ENCODE measurements around the gene VAMP1.

DNA sequence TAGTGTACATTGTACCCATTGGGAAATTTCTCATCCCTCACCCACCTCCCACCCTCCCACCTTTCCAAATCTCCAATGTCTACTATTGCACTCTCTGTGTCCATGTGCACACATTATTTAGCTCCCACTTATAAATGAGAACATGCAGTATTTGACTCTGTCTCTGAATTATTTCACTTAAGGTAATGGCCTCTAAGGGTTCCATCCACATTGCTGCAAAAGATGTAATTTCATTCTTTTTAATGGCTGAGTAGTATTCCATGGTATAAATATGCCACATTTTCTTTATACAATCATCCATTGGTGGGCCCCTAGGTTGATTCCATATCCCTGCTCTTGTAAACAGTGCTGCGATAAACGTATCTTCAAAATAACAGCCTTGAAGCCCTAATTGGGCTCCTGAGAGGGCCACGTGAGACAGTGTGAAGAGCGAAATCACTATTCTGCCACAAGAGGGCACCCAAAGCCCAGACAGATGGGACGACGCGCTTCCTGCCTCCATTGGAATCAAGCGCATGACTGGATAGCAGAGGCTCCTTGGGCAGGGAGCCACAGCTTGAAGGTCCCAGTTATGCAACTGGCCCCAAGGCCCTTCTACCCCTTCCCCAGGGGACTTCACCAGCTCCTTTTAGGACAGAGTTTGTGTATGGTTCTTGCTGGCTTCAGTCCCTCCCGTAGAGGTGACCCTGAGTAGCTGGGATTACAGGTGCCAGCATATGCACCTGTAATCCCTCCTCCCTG, 47.0 kb downstream of the VAMP1 start:
- TF ChIP-seq CTCF (tag by site-specific recombination; IDR thresholded peaks at IDR 0.05) (peak; percentile 82), ZNF398 (tag by site-specific recombination; IDR thresholded peaks at IDR 0.05) (no peak), ZBTB17 (tag by site-specific recombination; IDR thresholded peaks at IDR 0.05) (peak; percentile 47), ZNF16 (tag by site-specific recombination; IDR thresholded peaks at IDR 0.05; ENCODE audit: low read depth) (no peak), YY1 (tag by site-specific recombination; IDR thresholded peaks at IDR 0.05) (no peak), ZNF24 (tag by site-specific recombination; IDR thresholded peaks at IDR 0.05) (peak; percentile 51; the same call in 1 of the 2 replicates)
- TF ChIP-seq, protein P1, sequence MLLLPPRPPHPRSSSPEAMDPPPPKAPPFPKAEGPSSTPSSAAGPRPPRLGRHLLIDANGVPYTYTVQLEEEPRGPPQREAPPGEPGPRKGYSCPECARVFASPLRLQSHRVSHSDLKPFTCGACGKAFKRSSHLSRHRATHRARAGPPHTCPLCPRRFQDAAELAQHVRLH (tag by site-specific recombination; IDR thresholded peaks at IDR 0.05) = no peak
- TF ChIP-seq, protein P2, sequence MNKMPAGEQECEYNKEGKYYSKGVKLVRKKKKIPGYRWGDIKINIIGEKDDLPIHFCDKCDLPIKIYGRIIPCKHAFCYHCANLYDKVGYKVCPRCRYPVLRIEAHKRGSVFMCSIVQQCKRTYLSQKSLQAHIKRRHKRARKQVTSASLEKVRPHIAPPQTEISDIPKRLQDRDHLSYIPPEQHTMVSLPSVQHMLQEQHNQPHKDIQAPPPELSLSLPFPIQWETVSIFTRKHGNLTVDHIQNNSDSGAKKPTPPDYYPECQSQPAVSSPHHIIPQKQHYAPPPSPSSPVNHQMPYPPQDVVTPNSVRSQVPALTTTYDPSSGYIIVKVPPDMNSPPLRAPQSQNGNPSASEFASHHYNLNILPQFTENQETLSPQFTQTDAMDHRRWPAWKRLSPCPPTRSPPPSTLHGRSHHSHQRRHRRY (tag by site-specific recombination; IDR thresholded peaks at IDR 0.05) = no peak
